Mesendoderm (in vitro differentiated cells): ENCODE results near the gene USP47.

Source experiments
- DNase-seq: peaks from one replicate; pipeline ENCODE4 v3.0.0; 2013
- H2AK5ac ChIP-seq: 2 replicates; pipeline ENCODE4 v1.6.1; 2013; ENCODE audit warnings: low read length, inconsistent platforms
- H2BK120ac ChIP-seq: 2 replicates; pipeline ENCODE4 v1.6.1; 2013; ENCODE audit warnings: low read depth, mild to moderate bottlenecking, low read length, moderate library complexity, mixed read lengths
- H2BK15ac ChIP-seq: replicated peaks from 2 replicates; pipeline ENCODE4 v1.6.1; 2013; ENCODE audit warnings: low read depth, mild to moderate bottlenecking, moderate library complexity
- H2BK5ac ChIP-seq: 2 replicates; pipeline ENCODE4 v1.6.1; 2013; ENCODE audit warnings: low read length, inconsistent platforms
- H3K18ac ChIP-seq: 2 replicates; pipeline ENCODE4 v1.6.1; 2013; ENCODE audit warnings: mild to moderate bottlenecking, low read length, mixed read lengths
- H3K23ac ChIP-seq: one replicate; pipeline ENCODE4 v1.6.1; 2013; ENCODE audit warnings: low read length
- H3K27ac ChIP-seq: 2 replicates; pipeline ENCODE4 v1.5.1; 2013; ENCODE audit warnings: low read depth, mild to moderate bottlenecking, inconsistent platforms, low read length, moderate library complexity
- H3K27me3 ChIP-seq: 2 replicates; pipeline ENCODE4 v1.6.1; 2013; ENCODE audit warnings: low read length, control low read depth, mild to moderate bottlenecking, inconsistent platforms; ENCODE audit not compliant: insufficient read depth, poor library complexity
- H3K36me3 ChIP-seq: 2 replicates; pipeline ENCODE4 v1.6.1; 2013; ENCODE audit warnings: low read length, inconsistent platforms; ENCODE audit not compliant: control insufficient read depth, insufficient read depth
- H3K4ac ChIP-seq: one replicate; pipeline ENCODE4 v1.6.1; 2013; ENCODE audit warnings: low read depth, mild to moderate bottlenecking, low read length, moderate library complexity
- H3K4me1 ChIP-seq: 2 replicates; pipeline ENCODE4 v1.6.1; 2013; ENCODE audit warnings: low read depth, low read length, inconsistent platforms; ENCODE audit not compliant: control insufficient read depth
- H3K4me2 ChIP-seq: 2 replicates; pipeline ENCODE4 v1.6.1; 2013; ENCODE audit warnings: low read length
- H3K4me3 ChIP-seq: 2 replicates; pipeline ENCODE4 v1.5.1; 2013; ENCODE audit warnings: mild to moderate bottlenecking, low read length
- H3K56ac ChIP-seq: one replicate; pipeline ENCODE4 v1.6.1; 2013; ENCODE audit warnings: low read length
- H3K79me1 ChIP-seq: 2 replicates; pipeline ENCODE4 v1.6.1; 2013; ENCODE audit warnings: low read length, inconsistent platforms
- H3K79me2 ChIP-seq: 2 replicates; pipeline ENCODE4 v1.6.1; 2013; ENCODE audit warnings: mild to moderate bottlenecking, low read length; ENCODE audit not compliant: control insufficient read depth, insufficient read depth
- H3K9ac ChIP-seq: 2 replicates; pipeline ENCODE4 v1.6.1; 2013; ENCODE audit warnings: low read length, inconsistent platforms
- H4K5ac ChIP-seq: one replicate; pipeline ENCODE4 v1.6.1; 2013; ENCODE audit warnings: low read length
- H4K8ac ChIP-seq: one replicate; pipeline ENCODE4 v1.6.1; 2013; ENCODE audit warnings: low read depth, mild to moderate bottlenecking, control low read depth, low read length, moderate library complexity
- WGBS: extraction: QIAGEN DNeasy Blood & Tissue Kit; methylation state at CpG from one replicate; pipeline ENCODE4 v1.1.7; 2013; ENCODE audit warnings: low lambda C conversion rate, missing lambda C conversion rate; ENCODE audit not compliant: insufficient coverage; ENCODE audit errors: extremely low coverage; 5-methylcytosine and 5-hydroxymethylcytosine counted together

Gene USP47

GRCh38 chr11:11884351-11884750 is 42.6 kb downstream of the USP47 start:
- DNase-seq: no peak
- H3K79me2 ChIP-seq: peaks cover 2% of the 10 kb centered on the region
- no peak overlapping the region for H3K4ac ChIP-seq
- H3K18ac ChIP-seq: no peak overlapping the region
- no peak overlapping the region for H4K5ac ChIP-seq
- no peak overlapping the region for H3K56ac ChIP-seq
- H3K36me3 ChIP-seq: peaks cover 2% of the 10 kb centered on the region
- no peak overlapping the region for H3K4me3 ChIP-seq
- no peak overlapping the region for H2BK15ac ChIP-seq
- no peak overlapping the region for H3K4me2 ChIP-seq
- H3K9ac ChIP-seq: no peak overlapping the region
- no peaks in the 10 kb centered on the region for H3K27me3 ChIP-seq
- H2BK5ac ChIP-seq: no peak overlapping the region
- no peak overlapping the region for H2AK5ac ChIP-seq
- H3K23ac ChIP-seq: no peak overlapping the region
- no peak overlapping the region for H3K27ac ChIP-seq
- WGBS: no CpG with 5 or more reads among the region's 2 CpGs
- no peak overlapping the region for H4K8ac ChIP-seq
- H3K79me1 ChIP-seq: peaks cover 4% of the 10 kb centered on the region
- no peak overlapping the region for H2BK120ac ChIP-seq
- no peaks in the 10 kb centered on the region for H3K4me1 ChIP-seq

GRCh38 chr11:11884774-11885481 is 43.2 kb downstream of the USP47 start:
- H3K4me1 ChIP-seq: no peaks in the 10 kb centered on the region
- H3K56ac ChIP-seq: no peak overlapping the region
- peaks cover 2% of the 10 kb centered on the region for H3K79me2 ChIP-seq
- no peak overlapping the region for H2BK5ac ChIP-seq
- H4K8ac ChIP-seq: no peak overlapping the region
- H2BK15ac ChIP-seq: no peak overlapping the region
- no peak overlapping the region for H2AK5ac ChIP-seq
- no peak overlapping the region for H3K27ac ChIP-seq
- H4K5ac ChIP-seq: no peak overlapping the region
- no peak overlapping the region for H2BK120ac ChIP-seq
- H3K4me2 ChIP-seq: no peak overlapping the region
- H3K36me3 ChIP-seq: peaks cover 2% of the 10 kb centered on the region
- no peaks in the 10 kb centered on the region for H3K27me3 ChIP-seq
- no peak overlapping the region for H3K23ac ChIP-seq
- no peak overlapping the region for H3K4ac ChIP-seq
- H3K9ac ChIP-seq: no peak overlapping the region
- DNase-seq: no peak
- no peak overlapping the region for H3K18ac ChIP-seq
- no peak overlapping the region for H3K4me3 ChIP-seq
- H3K79me1 ChIP-seq: peaks cover 4% of the 10 kb centered on the region
- no CpG with 5 or more reads among the region's 7 CpGs for WGBS

GRCh38 chr11:11894486-11894885 is 52.7 kb downstream of the USP47 start:
- Histone ChIP-seq H4K5ac (no peak overlapping the region), H3K9ac (no peak overlapping the region), H3K23ac (no peak overlapping the region), H2BK5ac (no peak overlapping the region), H3K56ac (no peak overlapping the region), H2BK15ac (no peak overlapping the region), H3K36me3 (no peaks in the 10 kb centered on the region), H2BK120ac (no peak overlapping the region), H2AK5ac (no peak overlapping the region), H4K8ac (no peak overlapping the region), H3K4me1 (no peaks in the 10 kb centered on the region), H3K4me3 (no peak overlapping the region), H3K18ac (no peak overlapping the region), H3K79me2 (no peaks in the 10 kb centered on the region), H3K27me3 (no peaks in the 10 kb centered on the region), H3K27ac (no peak overlapping the region), H3K79me1 (no peaks in the 10 kb centered on the region), H3K4me2 (no peak overlapping the region), H3K4ac (no peak overlapping the region)
- peak; percentile 44 for DNase-seq
- WGBS: no CpG with 5 or more reads among the region's 1 CpG

GRCh38 chr11:11895672-11896071 is 53.9 kb downstream of the USP47 start:
- H2BK5ac ChIP-seq: no peak overlapping the region
- no peak overlapping the region for H2BK15ac ChIP-seq
- DNase-seq: no peak
- H3K4me1 ChIP-seq: no peaks in the 10 kb centered on the region
- no peaks in the 10 kb centered on the region for H3K79me1 ChIP-seq
- no peak overlapping the region for H3K23ac ChIP-seq
- no peaks in the 10 kb centered on the region for H3K79me2 ChIP-seq
- H3K56ac ChIP-seq: no peak overlapping the region
- no peak overlapping the region for H3K27ac ChIP-seq
- no peak overlapping the region for H3K4me2 ChIP-seq
- no peak overlapping the region for H2BK120ac ChIP-seq
- H4K8ac ChIP-seq: no peak overlapping the region
- no peak overlapping the region for H3K4ac ChIP-seq
- no peak overlapping the region for H3K18ac ChIP-seq
- H3K36me3 ChIP-seq: no peaks in the 10 kb centered on the region
- no peak overlapping the region for H3K4me3 ChIP-seq
- no peak overlapping the region for H2AK5ac ChIP-seq
- WGBS: no CpG with 5 or more reads among the region's 1 CpG
- H3K9ac ChIP-seq: no peak overlapping the region
- no peak overlapping the region for H4K5ac ChIP-seq
- H3K27me3 ChIP-seq: no peaks in the 10 kb centered on the region

- no peaks in the 10 kb centered on the region for H3K79me2 ChIP-seq
- H3K36me3 ChIP-seq: no peaks in the 10 kb centered on the region
- no peaks in the 10 kb centered on the region for H3K79me1 ChIP-seq
- no peak overlapping the region for H3K9ac ChIP-seq
- H2BK15ac ChIP-seq: no peak overlapping the region
- H2AK5ac ChIP-seq: no peak overlapping the region
- H2BK120ac ChIP-seq: no peak overlapping the region
- H3K4ac ChIP-seq: no peak overlapping the region
- H3K27me3 ChIP-seq: no peaks in the 10 kb centered on the region
- no peak overlapping the region for H3K18ac ChIP-seq
- no peak overlapping the region for H3K56ac ChIP-seq
- no peak overlapping the region for H3K4me3 ChIP-seq
- H3K27ac ChIP-seq: no peak overlapping the region
- no peaks in the 10 kb centered on the region for H3K4me1 ChIP-seq
- DNase-seq: no peak
- no peak overlapping the region for H3K4me2 ChIP-seq
- H3K23ac ChIP-seq: no peak overlapping the region
- H4K8ac ChIP-seq: no peak overlapping the region
- H2BK5ac ChIP-seq: no peak overlapping the region
- no peak overlapping the region for H4K5ac ChIP-seq
- no CpG with 5 or more reads among the region's 2 CpGs for WGBS
Measured at GRCh38 chr11:11898648-11899047, 56.9 kb downstream of the USP47 start.

GRCh38 chr11:11899401-11899800 is 57.6 kb downstream of the USP47 start:
- Histone ChIP-seq H3K27me3 (no peaks in the 10 kb centered on the region), H2BK120ac (no peak overlapping the region), H3K36me3 (no peaks in the 10 kb centered on the region), H3K4me3 (no peak overlapping the region), H3K56ac (no peak overlapping the region), H3K18ac (no peak overlapping the region), H3K4ac (no peak overlapping the region), H3K79me1 (no peaks in the 10 kb centered on the region), H2AK5ac (no peak overlapping the region), H4K5ac (no peak overlapping the region), H3K9ac (no peak overlapping the region), H2BK15ac (no peak overlapping the region), H4K8ac (no peak overlapping the region), H3K4me1 (no peaks in the 10 kb centered on the region), H2BK5ac (no peak overlapping the region), H3K4me2 (no peak overlapping the region), H3K23ac (no peak overlapping the region), H3K79me2 (no peaks in the 10 kb centered on the region), H3K27ac (no peak overlapping the region)
- DNase-seq: peak; percentile 58
- no CpG with 5 or more reads among the region's 1 CpG for WGBS
